HG03378 (cell line): ENCODE measurements around the gene SUCLA2.
"Not testable (repeated sequence)": the region's sequence is repeated elsewhere in the genome, so short reads cannot be mapped to it uniquely, and the experiment has no call there.

Experiments
- ATAC-seq: cut with Tn5 transposase; IDR thresholded peaks from one replicate; pipeline ENCODE4 v1.9.1; 2021; ENCODE audit warnings: mild to moderate bottlenecking, moderate library complexity; ENCODE audit not compliant: unreplicated experiment

The SUCLA2 gene

GRCh38 chr13:47997384-47997783 lies 3.7 kb downstream of the SUCLA2 start:
- no peak for ATAC-seq

GRCh38 chr13:47991859-47992258 lies 9.2 kb downstream of the SUCLA2 start:
- no peak for ATAC-seq

GRCh38 chr13:47990920-47991466 lies 10.1 kb downstream of the SUCLA2 start:
- ATAC-seq, result no peak

- ATAC-seq, result no peak
Measured at GRCh38 chr13:47990427-47990826, 10.6 kb downstream of the SUCLA2 start.

- no peak for ATAC-seq
Measured at GRCh38 chr13:47983070-47983469, 18.0 kb downstream of the SUCLA2 start.

- ATAC-seq, result no peak
Measured at GRCh38 chr13:47976325-47976724, 24.7 kb downstream of the SUCLA2 start.

- no peak for ATAC-seq
Measured at GRCh38 chr13:47964863-47965262, 36.2 kb downstream of the SUCLA2 start.

- no peak for ATAC-seq
Measured at GRCh38 chr13:47962237-47962636, 38.8 kb downstream of the SUCLA2 start.

- no peak for ATAC-seq
Measured at GRCh38 chr13:47959468-47960247, 41.4 kb downstream of the SUCLA2 start.

GRCh38 chr13:47957073-47957472 lies 44.0 kb downstream of the SUCLA2 start:
- no peak for ATAC-seq

GRCh38 chr13:47955836-47956235 lies 45.2 kb downstream of the SUCLA2 start:
- no peak for ATAC-seq

GRCh38 chr13:47949799-47950198 lies 51.3 kb downstream of the SUCLA2 start:
- no peak for ATAC-seq

GRCh38 chr13:47945738-47946137 lies 55.3 kb downstream of the SUCLA2 start:
- ATAC-seq, result no peak

GRCh38 chr13:47945146-47945545 lies 55.9 kb downstream of the SUCLA2 start:
- ATAC-seq, result not testable (repeated sequence)

- no peak for ATAC-seq
Measured at GRCh38 chr13:47934371-47934770, 66.7 kb downstream of the SUCLA2 start.

GRCh38 chr13:47932950-47933923 lies 67.8 kb downstream of the SUCLA2 start:
- no peak for ATAC-seq

GRCh38 chr13:47930649-47931165 lies 70.4 kb downstream of the SUCLA2 start:
- no peak for ATAC-seq

- no peak for ATAC-seq
Measured at GRCh38 chr13:47929156-47929555, 71.9 kb downstream of the SUCLA2 start.

- ATAC-seq, result no peak
Measured at GRCh38 chr13:47917022-47917574, 84.0 kb downstream of the SUCLA2 start.

GRCh38 chr13:47908197-47908902 lies 92.7 kb downstream of the SUCLA2 start:
- no peak for ATAC-seq
